Measurements from ENCODE around the gene OR2T6. TPM values are rescaled to one million over a fixed set of nuclear protein-coding genes. Genes with fewer than 3 reads are reported as not detected.

The OR2T6 gene
- total RNA-seq, 1 donor from 2014 or later = not detected

GRCh38 chr1:248348475-248348874 lies 27.1 kb upstream of the OR2T6 start, which contains the start of gene OR14C36:
Gene OR14C36, plus strand, starts transcription at chr1:248348775. Its CDS starts 0 bp downstream, at chr1:248348775.
- no peak for DNase-seq (ENCODE audit: low read depth)
- no peaks in the 10 kb centered on the region for H3K4me1 Mint-ChIP-seq (ENCODE audit: low read depth, unreplicated experiment)
- no peaks in the 10 kb centered on the region for H3K36me3 ChIP-seq (ENCODE audit: insufficient read depth, low read length)

GRCh38 chr1:248359415-248359814 lies 16.1 kb upstream of the OR2T6 start:
- H3K9me3 Mint-ChIP-seq (ENCODE audit: unreplicated experiment) = peaks cover 7% of the 10 kb centered on the region
- no peak for TF ChIP-seq EZH2 (IDR thresholded peaks at IDR 0.05; ENCODE audit: insufficient read depth, low read length)
- TF ChIP-seq CTCF (IDR thresholded peaks at IDR 0.05; ENCODE audit: insufficient read depth, low read depth, low read length) = no peak
- H3K27ac Mint-ChIP-seq (ENCODE audit: unreplicated experiment) = no peak overlapping the region
- DNase-seq (ENCODE audit: low read depth) (no peak), FAIRE-seq (no peak)
- Histone ChIP-seq H3K79me2 (ENCODE audit: insufficient read depth, low read length) (no peaks in the 10 kb centered on the region), H3K4me3 (ENCODE audit: insufficient read depth, low read depth, low read length) (no peak overlapping the region), H3K27me3 (ENCODE audit: insufficient read depth, low read length) (no peaks in the 10 kb centered on the region), H3K9me3 (ENCODE audit: insufficient read depth, low read depth, low read length) (no peaks in the 10 kb centered on the region), H4K20me1 (ENCODE audit: insufficient read depth, low read length) (no peaks in the 10 kb centered on the region), H3K4me2 (ENCODE audit: low read length) (no peak overlapping the region), H3K27ac (ENCODE audit: low read depth, low read length) (no peak overlapping the region), H3K4me1 (ENCODE audit: insufficient read depth, low read length) (no peaks in the 10 kb centered on the region), H2AFZ (ENCODE audit: low read depth, low read length) (no peak overlapping the region), H3K9ac (ENCODE audit: low read length) (no peak overlapping the region), H3K36me3 (ENCODE audit: insufficient read depth, low read length) (no peaks in the 10 kb centered on the region)
- no peaks in the 10 kb centered on the region for H3K27me3 Mint-ChIP-seq (ENCODE audit: low read depth, unreplicated experiment)
- no peaks in the 10 kb centered on the region for H3K4me1 Mint-ChIP-seq (ENCODE audit: low read depth, unreplicated experiment)
- H3K4me3 Mint-ChIP-seq (ENCODE audit: unreplicated experiment) = no peak overlapping the region
- no peaks in the 10 kb centered on the region for H3K36me3 Mint-ChIP-seq (ENCODE audit: low read depth, unreplicated experiment)

More at GRCh38 chr1:248348475-248348874, 27.1 kb upstream of the OR2T6 start, which contains the start of gene OR14C36:
- no peak within 1 kb of the TSS for H3K4me2 ChIP-seq (ENCODE audit: low read length)
- H3K9me3 Mint-ChIP-seq (ENCODE audit: unreplicated experiment) = peaks cover 3% of the 10 kb centered on the region
- no peaks in the 10 kb centered on the region for H4K20me1 ChIP-seq (ENCODE audit: insufficient read depth, low read length)
- no peak within 1 kb of the TSS for H3K27ac ChIP-seq (ENCODE audit: low read depth, low read length)
- H3K9me3 ChIP-seq (ENCODE audit: insufficient read depth, low read depth, low read length) = peaks cover 5% of the 10 kb centered on the region
- H3K4me1 ChIP-seq (ENCODE audit: insufficient read depth, low read length) = no peaks in the 10 kb centered on the region
- no peak within 1 kb of the TSS for H3K4me3 ChIP-seq (ENCODE audit: insufficient read depth, low read depth, low read length)
- no peak for FAIRE-seq
- H3K79me2 ChIP-seq (ENCODE audit: insufficient read depth, low read length) = no peaks in the 10 kb centered on the region
- TF ChIP-seq EZH2 (IDR thresholded peaks at IDR 0.05; ENCODE audit: insufficient read depth, low read length) (no peak), CTCF (IDR thresholded peaks at IDR 0.05; ENCODE audit: insufficient read depth, low read depth, low read length) (no peak)
- H3K9ac ChIP-seq (ENCODE audit: low read length) = no peak within 1 kb of the TSS
- H2AFZ ChIP-seq (ENCODE audit: low read depth, low read length) = no peak within 1 kb of the TSS
- H3K36me3 Mint-ChIP-seq (ENCODE audit: low read depth, unreplicated experiment) = no peaks in the 10 kb centered on the region
- no peaks in the 10 kb centered on the region for H3K27me3 Mint-ChIP-seq (ENCODE audit: low read depth, unreplicated experiment)
- no peaks in the 10 kb centered on the region for H3K27me3 ChIP-seq (ENCODE audit: insufficient read depth, low read length)
- H3K4me3 Mint-ChIP-seq (ENCODE audit: unreplicated experiment) = no peak within 1 kb of the TSS
- H3K27ac Mint-ChIP-seq (ENCODE audit: unreplicated experiment) = no peak within 1 kb of the TSS

GRCh38 chr1:248361121-248361715 lies 14.3 kb upstream of the OR2T6 start, which contains the start of gene OR2T4:
Gene OR2T4, plus strand, starts transcription at chr1:248361665. Its CDS starts 0 bp downstream, at chr1:248361665.
- no peak for DNase-seq (ENCODE audit: low read depth)
- Histone ChIP-seq H3K4me2 (ENCODE audit: low read length) (no peak within 1 kb of the TSS), H3K27me3 (ENCODE audit: insufficient read depth, low read length) (no peaks in the 10 kb centered on the region), H3K36me3 (ENCODE audit: insufficient read depth, low read length) (no peaks in the 10 kb centered on the region), H3K9me3 (ENCODE audit: insufficient read depth, low read depth, low read length) (peaks cover 3% of the 10 kb centered on the region), H3K27ac (ENCODE audit: low read depth, low read length) (no peak within 1 kb of the TSS), H3K79me2 (ENCODE audit: insufficient read depth, low read length) (no peaks in the 10 kb centered on the region), H3K4me3 (ENCODE audit: insufficient read depth, low read depth, low read length) (no peak within 1 kb of the TSS), H4K20me1 (ENCODE audit: insufficient read depth, low read length) (no peaks in the 10 kb centered on the region), H3K4me1 (ENCODE audit: insufficient read depth, low read length) (no peaks in the 10 kb centered on the region), H3K9ac (ENCODE audit: low read length) (no peak within 1 kb of the TSS), H2AFZ (ENCODE audit: low read depth, low read length) (no peak within 1 kb of the TSS)
- H3K9me3 Mint-ChIP-seq (ENCODE audit: unreplicated experiment) = peaks cover 7% of the 10 kb centered on the region
- TF ChIP-seq CTCF (IDR thresholded peaks at IDR 0.05; ENCODE audit: insufficient read depth, low read depth, low read length) = no peak
- no peak for TF ChIP-seq EZH2 (IDR thresholded peaks at IDR 0.05; ENCODE audit: insufficient read depth, low read length)
- H3K27ac Mint-ChIP-seq (ENCODE audit: unreplicated experiment) = no peak within 1 kb of the TSS
- H3K27me3 Mint-ChIP-seq (ENCODE audit: low read depth, unreplicated experiment) = no peaks in the 10 kb centered on the region
- H3K4me3 Mint-ChIP-seq (ENCODE audit: unreplicated experiment) = no peak within 1 kb of the TSS
- no peak for FAIRE-seq
- H3K36me3 Mint-ChIP-seq (ENCODE audit: low read depth, unreplicated experiment) = no peaks in the 10 kb centered on the region
- no peaks in the 10 kb centered on the region for H3K4me1 Mint-ChIP-seq (ENCODE audit: low read depth, unreplicated experiment)
